Stimulated activated CD4-positive, alpha-beta T cell treated with anti-CD3 and anti-CD28 coated beads, Interleukin-15, amount 100 ng/mL, for 1 hour (primary cell): ENCODE measurements around the gene ARHGEF26.

Experiments used
- DNase-seq, 2 donors: peaks; one replicate each; pipeline ENCODE4 v3.0.0-alpha.2; 2020; ENCODE audit warnings: low read depth in 1 of 2, low spot score in 1 of 2

The ARHGEF26 gene

GRCh38 chr3:154250291-154250690 lies 129.1 kb downstream of the ARHGEF26 start:
- no peak for DNase-seq

DNA sequence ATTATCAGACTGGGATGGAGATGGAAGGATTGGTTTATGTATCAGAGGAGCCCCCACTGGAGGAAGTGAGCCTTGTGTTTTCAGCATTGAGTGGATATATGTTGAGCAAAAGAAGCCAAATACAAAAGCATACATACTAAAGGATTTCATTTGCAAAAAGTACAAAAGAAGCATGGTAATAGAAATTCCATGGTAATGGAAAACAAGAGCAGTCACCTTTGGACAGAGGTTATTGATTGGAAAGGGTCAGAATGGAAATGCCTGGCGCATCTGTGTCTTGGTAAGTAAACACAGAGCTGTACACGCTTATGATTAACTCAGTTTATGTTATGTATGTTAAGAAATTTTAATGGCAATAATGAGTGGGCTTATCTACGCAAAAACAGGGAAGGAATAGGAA lies 130.4 kb downstream of the ARHGEF26 start:
- no peak for DNase-seq

DNA sequence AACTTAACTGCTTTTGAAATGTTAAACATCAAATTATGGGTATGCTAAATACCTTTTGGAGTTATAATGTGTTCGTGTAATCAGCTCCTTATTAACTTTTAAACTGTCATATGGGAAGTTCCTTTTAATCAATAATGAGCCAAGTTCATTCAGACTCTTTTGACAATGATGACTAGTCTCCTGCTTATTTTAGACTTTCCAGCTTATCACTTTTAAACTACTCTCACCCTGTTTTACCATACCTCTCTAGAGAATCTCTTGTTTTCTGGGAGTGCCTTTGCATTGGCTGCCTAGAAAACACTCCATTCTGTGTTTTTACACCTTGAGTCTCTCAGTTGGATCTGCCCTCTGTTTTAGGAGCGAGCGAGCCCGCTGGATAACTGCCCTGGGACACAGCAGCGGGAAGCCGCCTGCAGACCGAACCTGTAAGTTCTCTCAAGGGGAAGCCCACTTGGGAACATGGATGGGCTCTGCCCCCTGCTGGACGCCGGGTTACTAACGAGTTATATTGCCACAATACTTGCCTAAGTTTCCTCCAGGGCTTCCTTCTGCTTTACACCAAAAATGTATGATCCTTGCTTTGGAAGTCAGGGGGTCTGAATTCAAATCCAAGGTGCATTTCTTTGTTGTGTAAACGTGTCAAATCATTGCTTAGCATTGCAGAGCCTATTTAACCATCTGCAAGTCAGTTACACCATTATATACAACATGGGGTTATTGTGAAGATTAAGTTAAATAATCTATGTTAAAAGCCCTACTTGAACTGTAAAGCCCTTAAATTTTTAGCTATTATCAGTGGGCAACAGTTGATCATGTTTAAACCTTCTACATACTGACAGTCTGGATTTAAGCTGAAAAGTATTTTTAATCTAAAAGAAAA lies 131.8 kb downstream of the ARHGEF26 start:
- peak; percentile 13 to 56 for DNase-seq

DNA sequence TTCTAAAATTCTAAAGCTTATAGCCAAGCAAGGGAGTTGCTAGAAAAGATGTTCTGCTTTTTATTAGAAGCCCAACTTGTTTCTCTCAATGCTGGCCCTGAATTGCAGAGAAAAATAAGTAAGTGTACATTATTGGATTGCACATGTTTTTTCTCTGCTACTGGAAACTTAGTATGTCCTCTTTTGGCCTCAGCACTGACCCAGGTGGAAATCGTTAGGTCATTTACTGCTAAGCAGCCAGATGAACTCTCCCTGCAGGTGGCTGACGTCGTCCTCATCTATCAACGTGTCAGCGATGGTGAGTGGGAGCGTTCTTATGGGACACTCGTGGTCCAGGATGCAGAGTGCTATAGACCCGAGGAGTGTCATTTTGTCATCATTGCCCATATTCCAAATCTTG lies 133.3 kb downstream of the ARHGEF26 start:
- no peak for DNase-seq

GRCh38 chr3:154273381-154273780 lies 152.2 kb downstream of the ARHGEF26 start:
- DNase-seq = no peak

- no peak for DNase-seq
Observed at GRCh38 chr3:154274348-154274747, 153.2 kb downstream of the ARHGEF26 start.

- DNase-seq = no peak
Observed at GRCh38 chr3:154275292-154275691, 154.1 kb downstream of the ARHGEF26 start.

DNA sequence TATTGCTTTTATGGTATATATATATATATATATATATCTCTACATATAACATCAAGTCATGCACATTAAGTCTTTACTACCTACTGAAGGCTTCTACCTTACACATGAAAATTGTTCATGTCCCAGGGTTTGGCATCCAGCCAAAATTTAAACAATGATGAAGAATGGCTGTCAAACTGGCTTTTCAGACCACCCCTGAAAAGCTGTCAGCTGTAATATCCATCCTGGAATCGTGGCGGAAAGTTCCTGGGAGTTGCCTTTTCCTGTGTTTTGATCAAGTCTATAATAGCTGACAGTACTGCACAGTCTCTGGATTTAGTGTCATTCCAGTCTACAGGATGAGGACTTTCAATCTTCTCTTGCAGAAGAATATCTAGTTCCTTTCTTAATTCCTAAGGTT lies 154.8 kb downstream of the ARHGEF26 start:
- no peak for DNase-seq

DNA sequence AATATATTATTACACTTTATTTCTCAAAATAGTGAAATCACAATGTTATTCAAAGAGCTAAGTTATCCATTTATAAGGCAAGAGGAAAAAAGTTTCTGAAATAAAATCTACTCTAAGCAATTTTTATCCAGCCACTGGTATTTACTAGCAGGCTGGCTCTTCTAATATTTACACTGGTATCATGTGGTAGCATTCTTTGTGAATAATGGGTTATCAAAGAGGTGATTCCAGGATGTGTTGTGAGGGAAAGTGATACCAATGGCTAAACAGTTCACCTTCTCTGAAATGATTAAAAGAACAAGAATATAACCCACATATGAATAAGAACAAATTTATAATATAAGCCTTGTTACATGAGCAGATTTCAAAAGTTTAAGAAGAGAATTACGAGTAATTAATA lies 159.0 kb downstream of the ARHGEF26 start:
- DNase-seq = no peak

GRCh38 chr3:154285221-154285620 lies 164.0 kb downstream of the ARHGEF26 start:
- no peak for DNase-seq

DNA sequence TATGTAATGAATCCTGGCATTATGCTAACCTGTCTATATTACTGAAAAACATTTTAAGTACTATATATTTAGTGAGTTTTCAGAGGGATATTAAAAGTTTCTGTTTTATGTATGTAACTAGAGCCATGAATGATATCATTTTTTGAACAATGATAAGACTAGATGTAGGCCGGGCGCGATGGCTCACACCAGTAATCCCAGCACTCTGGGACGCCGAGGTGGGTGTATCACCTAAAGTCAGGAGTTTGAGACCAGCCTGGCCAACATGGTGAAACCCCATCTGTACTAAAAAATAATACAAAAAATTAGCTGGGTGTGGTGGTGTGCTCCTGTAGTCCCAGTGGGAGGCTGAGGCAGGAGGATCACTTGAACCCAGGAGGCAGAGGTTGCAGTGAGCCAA lies 169.0 kb downstream of the ARHGEF26 start:
- no peak for DNase-seq

GRCh38 chr3:154294016-154294415 lies 172.8 kb downstream of the ARHGEF26 start:
- no peak for DNase-seq

DNA sequence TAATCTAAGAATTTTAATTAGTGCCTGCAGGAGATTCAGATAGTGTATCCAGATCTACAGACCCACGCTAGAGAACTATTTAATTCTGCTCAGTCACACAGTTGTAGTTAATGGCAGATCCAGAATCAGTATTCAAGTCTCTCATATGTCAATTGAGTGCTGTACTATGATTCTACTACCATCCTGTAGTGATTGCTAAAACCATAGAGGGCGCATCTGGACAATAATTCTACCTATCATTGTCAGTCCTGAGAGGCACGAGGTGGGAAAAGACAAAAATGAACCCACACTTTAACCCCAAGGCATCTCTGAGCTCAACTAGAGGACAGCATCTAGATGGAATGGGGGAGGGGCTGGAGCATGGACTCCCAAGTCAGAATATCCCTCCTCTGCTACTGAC lies 180.4 kb downstream of the ARHGEF26 start:
- DNase-seq = no peak

DNA sequence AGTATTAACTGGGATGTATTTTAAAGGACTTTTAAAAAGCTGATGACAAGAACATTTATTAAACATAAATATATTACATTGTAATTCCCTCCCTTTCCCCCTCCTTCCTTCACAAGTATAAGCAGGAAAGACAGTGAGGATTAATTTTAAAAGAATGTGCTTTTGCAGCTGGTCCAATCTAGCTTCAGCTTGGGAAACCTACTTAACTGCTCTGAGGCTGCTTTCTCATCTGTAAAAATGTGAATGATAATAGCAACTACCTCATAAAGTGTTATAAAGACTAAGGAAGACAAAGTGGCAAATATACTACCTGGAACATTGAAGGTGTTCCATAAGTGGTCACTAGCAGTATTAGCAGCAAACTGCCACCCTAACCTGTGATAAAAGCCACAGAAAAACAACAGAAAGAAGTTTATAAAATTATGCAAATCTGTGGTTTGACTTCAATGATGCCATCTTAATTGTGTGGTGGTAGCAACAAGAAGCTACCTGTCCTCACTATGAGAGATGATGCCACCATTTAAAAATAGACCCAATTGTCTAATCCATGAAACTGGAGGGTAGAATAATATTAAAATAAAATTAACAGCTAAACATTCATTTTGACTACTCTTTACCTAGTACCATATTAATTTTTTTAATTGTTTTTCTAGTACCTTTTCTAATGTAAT lies 183.1 kb downstream of the ARHGEF26 start:
- no peak for DNase-seq

GRCh38 chr3:154304936-154305335 lies 183.7 kb downstream of the ARHGEF26 start:
- DNase-seq = no peak

- no peak for DNase-seq
Observed at GRCh38 chr3:154307363-154307762, 186.2 kb downstream of the ARHGEF26 start.
